ENCODE measurements around the gene KIF21B. TPM values are rescaled to one million over a fixed set of nuclear protein-coding genes. Genes with fewer than 3 reads are reported as not detected.

KIF21B gene
- total RNA-seq, 1 donor from 2014 or later = 1.9 TPM

DNA sequence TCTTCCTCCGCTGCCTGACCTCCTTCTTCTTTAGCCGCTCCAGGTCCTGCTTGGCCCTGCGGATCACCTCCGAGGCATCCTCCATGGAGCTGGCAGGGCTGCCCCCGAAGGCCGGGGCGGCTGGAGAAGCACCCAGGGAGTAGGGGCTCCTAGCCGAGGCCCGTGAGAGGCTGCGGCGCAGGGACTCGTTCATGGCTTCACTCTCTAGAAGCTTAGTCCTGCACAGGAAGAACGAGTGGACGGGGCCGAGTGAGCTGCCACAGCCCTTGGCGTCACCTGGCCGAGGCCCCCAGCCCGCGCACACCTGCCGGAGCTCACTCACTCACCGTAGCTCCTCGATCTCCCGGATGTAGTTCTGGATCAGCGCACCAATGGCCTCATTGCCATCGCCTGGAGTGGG is 23.1 kb downstream of the KIF21B start:
- DNase-seq (ENCODE audit: low read depth in 2 of 2) = no peak

DNA sequence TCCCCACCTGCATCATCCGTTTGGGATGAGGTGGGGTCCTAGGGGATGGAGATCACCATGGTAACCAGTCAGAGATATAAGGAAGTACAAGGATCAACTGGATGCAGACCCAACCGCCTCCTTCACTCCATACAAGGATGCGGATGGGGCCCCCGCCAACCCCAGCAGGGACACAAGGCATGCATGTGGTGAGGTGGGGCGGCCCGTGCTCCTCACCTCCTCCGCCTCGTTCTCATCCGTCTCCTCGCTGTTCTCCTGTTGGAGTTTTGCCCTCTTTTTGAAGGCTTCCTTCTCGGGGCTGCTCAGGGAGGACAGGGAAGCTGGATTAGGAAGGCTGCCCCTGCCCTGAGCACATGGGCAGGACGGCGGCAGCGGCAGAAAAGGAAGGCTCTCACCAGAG is 23.8 kb downstream of the KIF21B start:
- no peak for DNase-seq (ENCODE audit: low read depth in 2 of 2)

DNA sequence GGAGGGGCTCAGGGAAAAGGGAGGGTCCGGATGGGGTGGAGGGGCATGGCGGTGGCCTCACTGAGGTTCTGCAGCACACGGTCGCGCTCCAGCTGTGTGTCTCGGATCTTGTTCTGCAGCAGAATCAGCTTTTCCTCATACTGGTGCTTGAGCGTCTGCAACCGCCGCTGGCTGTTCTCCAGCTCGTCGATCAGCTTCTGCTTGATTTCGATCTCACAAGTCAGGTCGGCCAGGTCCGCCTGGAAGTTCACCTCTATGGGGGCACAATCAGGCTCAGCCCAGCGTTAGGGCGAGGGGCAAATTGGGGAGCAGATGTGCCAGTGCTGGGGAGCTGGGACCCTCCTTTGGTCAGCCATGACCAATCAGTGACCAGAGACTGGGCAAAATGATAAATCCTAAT is 25.2 kb downstream of the KIF21B start:
- no peak for DNase-seq (ENCODE audit: low read depth in 2 of 2)

DNA sequence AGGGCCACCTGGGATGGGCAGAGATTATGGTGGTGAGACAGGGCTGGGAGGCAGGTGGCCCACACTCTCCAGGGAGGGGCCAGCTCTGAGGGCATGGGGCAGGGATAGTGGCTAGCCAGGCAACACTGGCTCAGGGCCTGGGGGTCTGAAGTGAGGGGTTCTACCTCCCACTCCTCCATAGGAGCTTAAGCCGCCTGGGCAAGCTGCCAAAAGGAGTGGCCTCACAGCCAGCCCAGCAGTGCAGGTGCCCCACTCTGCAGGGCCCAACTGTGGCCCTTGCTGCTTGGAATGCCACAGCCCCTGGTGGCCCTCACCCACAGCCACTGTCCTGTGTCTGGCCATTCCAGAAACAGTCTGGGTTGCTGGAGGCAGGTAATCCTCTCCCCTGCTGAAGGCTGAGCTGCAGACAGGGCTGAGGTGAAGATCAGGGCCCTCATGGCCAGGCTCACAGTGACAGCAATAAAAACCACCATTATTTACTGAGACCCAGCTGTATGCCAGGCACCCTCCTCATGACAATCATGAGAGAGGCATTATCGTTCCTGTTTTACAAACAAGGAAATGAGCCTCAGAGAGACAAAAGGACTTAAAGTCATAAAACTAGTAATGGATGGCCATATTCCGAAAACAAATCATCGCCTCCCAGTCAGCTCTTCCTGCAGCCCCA is 31.0 kb downstream of the KIF21B start:
- DNase-seq (ENCODE audit: low read depth in 2 of 2) = no peak

DNA sequence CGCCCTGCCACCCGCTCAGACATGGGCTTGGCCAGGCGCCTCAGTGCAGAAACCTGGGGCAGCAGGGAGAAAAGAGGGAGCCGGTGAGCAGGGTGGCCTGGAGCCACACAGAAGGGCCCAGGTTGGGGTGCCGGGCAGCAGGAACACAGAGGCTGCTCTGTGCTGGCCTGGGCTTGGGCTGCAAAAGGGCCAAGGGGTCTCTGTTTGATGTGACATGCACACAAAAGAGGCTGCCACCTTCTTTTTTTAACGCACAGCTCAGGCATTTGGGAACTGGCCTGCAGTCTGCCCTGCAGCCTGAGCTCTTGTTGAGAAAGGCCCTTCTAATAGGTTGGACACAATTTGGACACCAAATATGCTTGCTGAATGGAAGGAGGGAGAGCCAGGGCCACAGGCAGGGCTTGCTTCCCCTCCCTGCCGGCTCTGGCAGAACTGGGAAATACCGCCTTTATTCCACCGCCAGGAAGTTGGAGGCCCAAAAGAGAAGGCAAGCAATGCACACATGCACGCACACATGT is 32.4 kb downstream of the KIF21B start:
- DNase-seq (ENCODE audit: low read depth in 2 of 2) = no peak

DNA sequence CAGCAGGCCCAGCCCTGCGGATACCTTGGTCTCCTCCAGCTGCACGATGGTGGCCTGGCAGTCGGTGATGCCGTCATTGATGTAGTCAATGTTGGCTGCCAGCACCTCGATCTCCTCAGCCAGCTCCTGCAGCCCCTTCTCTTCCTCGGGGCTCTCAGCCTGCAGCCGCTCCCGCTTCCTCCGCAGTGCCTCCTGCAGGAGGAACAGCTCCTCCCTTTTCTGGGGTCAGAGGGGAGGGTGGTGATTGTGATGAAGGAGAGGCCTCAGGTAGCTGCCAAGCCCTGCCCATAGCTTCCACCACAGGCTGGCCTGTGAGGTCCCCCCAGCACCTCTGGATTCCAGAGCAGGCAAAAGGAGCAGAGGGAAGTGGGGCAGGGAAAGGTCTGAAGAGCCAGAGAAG is 33.4 kb downstream of the KIF21B start:
- DNase-seq (ENCODE audit: low read depth in 2 of 2) = no peak

DNA sequence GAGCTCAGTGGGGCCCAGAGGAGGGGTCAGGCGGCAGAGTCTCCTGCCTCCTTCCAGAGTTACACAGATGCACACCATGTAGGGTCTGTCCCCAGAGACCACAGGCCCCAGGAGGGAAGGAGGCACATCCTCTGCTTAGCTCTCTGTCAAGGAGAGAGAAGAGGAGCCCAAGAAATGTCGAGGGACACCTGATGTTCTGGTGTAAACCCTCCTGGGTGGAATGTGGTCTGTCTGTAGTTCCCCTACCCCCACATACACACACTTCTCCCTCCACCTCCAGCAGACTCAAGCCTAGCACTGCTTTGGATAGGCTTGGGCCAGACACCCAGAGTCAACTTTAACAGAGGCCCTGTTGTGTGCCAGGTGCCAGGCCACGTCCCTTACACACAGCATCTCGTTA is 34.2 kb downstream of the KIF21B start:
- no peak for DNase-seq (ENCODE audit: low read depth in 2 of 2)

DNA sequence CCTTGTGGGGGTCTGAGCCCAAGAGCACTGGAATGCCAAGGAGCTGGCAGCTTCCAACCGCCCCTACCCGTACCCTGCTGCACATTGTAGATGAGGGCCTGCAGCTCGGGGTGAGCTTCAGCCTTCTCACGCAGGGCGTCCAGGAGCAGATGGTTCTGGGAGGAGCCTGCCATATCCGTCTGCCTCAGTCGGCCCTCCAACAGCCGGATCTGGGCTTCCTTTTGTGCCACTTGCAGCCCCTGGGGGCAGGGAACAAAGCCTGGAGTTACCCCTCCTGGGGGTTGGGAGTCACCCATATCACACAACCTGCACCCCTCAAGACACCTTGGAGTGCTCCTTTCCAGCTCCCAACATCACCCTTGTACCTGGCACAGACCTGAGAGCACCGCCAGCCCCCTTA is 34.8 kb downstream of the KIF21B start:
- DNase-seq (ENCODE audit: low read depth in 2 of 2) = no peak

DNA sequence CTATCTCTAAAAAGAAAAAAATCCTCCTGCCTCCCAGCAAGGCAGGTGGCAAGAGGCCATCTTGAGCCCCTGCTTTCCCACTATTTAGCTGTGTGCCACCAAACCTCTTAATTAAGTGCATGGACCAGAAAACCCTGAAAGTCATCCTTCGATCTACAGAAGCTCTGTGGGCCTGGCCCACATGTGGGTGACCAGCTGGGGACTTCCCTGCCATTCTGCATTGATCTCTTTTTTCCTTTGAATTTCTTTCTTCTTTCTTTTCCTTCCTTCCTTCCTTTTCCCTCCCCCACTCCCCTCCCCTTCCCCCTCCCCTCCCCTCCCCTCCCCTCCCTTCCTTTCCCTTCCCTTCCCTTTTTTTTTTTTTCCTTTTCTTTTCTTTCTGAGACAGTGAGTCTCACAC is 38.0 kb downstream of the KIF21B start:
- no peak for DNase-seq (ENCODE audit: low read depth in 2 of 2)

DNA sequence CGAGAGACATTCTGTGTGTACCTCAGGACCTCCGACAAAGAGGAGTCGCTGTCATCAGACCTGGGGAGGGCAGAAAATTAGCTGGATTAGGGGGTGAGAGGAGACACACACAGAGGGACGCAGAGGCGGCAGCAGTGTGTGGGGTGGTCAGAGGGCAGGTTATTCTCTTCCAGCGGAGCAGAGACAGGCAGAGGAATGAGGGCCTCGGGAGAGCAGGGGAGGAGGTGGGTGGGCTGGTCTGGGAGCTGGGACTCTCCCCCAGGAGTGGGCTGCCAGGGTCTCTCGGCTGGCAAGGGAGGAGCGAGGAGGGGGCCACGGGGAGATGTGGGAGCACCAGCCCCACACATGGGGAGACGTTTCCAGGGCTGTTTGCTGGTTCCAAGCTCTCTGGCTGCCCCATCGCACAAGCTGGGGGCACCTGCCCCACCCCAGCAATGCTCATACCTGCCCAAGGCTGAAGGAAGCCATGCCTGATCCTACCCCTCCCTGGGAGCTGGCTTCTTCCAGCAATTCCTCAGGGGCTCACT is 40.4 kb downstream of the KIF21B start:
- DNase-seq (ENCODE audit: low read depth in 2 of 2) = no peak

DNA sequence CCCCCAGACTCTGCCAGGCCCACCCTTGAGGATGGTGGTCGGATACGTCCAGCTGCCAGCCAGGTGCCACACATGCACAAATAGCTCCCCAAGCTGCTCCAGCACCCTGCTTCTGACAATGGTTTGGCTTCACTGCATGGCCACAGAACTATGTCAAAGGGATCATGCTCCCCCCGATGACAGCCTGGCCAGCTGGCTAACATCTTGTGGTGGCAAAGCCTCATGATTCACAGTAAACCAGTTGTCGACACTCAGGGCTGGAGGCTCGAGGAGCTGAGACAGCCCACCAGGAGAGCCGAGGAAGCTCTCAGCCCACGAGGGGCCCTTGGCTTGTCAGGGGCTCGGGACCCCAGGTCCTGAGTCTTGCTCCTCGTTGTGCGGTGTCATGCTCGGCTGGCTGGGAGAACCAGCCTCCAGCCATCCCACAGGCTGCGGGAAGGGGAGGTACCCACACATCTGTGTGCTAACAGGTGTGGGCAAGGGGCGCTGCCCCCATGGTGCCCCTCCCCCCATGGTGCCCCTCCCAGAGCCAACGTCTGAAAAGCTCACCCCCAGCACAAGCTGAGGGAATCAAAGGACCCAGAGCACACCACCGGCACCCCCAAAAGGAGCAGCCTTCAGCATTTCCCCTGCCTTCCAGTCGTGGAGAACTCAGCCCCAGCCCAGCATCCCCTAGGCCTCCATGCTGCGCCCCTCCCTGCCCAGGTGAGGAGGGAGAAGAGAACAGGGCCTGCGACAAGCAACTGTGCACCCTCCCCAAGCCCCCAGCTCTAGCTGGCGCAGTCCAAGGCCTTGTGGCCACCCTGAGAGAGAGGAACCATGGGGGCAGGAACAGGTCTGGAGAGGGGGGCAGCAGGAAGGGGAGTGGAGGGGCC is 41.2 kb downstream of the KIF21B start:
- DNase-seq (ENCODE audit: low read depth in 2 of 2) = no peak

DNA sequence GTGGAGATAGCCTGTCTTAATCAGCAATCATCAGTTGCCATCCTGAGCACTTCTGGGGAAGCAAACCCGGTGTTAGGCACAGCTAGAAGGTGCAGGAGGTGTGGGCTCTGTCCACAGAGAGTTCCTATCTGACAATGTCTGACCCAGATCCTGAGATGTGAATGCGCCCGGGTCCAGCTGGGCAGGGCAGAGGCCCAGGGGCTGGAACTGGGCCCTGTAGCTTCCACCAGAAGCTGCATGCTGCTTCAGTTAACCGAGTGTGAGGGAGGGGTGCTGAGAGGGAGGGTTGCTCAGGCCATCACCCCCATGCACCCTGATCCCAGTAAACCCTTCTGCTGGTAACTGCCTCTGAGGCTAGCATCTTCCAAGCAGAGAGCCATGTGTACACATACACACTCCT is 42.2 kb downstream of the KIF21B start:
- DNase-seq (ENCODE audit: low read depth in 2 of 2) = no peak

DNA sequence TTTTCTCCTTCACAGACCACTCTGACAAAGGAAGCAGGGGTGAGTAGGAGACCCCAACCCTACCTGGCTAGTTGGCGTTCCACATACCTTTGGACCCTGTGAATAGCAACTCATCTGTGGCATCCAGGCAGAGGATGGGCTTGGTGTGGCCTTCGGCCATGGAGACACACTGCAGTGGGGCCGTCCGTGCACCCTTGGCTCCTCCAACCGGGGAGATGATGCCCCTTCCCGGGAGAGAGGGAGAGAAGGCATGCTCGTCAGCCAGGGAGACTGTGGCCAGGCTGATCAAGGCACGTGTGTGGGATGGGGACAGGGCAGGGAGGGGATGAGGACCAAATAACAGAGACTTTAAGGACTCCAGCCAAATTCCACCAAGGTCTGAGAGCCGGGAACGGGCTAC is 42.6 kb downstream of the KIF21B start:
- DNase-seq (ENCODE audit: low read depth in 2 of 2) = no peak

DNA sequence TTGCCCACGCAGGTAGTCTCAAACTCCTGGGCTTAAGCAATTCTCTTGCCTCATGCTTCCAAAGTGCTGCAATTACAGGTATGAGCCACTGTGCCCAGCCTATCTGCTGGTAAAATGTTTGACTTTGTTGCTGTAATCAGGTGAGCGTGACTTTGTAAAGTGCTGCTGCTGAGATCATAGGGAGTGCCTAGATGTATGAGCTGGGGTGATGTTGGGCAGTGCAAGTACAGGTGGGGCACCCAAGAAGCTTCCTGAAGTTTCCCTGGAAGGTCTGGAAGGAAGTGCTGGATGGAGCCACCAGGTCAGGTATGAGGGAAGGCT is 43.1 kb downstream of the KIF21B start:
- no peak for DNase-seq (ENCODE audit: low read depth in 2 of 2)

DNA sequence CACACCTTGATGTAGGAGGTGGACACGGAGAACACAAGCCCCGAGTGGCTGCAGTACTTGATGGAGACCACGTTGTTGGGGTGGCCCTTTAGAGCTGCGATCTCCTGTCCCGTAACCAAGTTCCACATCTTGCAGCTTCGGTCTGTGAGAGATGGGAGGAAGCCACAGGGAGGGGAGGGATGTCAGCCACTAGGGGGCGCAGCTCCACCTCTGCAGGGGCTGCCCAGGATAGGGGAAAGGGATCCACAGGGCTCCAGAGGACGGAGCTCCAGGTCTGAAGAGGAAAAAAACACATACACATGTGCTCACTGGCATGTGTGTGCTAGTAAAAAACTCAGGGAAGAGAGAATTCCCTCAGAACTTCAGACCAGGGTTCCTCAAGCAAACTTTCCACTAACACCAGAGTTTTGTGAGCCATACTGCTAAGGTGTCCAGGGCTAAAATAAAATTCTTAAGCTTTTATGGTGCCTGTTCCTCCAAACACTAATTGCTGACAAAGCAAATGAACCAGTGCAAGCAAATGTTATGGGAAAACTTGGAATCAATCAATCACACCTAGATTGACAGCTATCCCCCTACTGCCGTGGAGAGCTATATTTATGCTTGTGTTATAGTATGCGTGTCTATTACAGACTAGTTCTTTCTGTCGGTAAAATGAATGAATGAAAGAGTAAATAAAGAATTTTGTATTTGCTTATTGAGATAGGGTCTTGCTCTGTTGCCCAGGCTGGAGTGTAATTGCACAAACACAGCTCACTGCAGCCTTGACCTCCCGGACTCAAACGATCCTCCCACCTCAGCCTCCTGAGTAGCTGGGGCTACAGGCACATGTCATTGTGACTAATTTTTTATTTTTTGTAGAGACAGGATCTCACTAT is 43.7 kb downstream of the KIF21B start:
- DNase-seq (ENCODE audit: low read depth in 2 of 2) = peak in 1 of 2 donors; percentile 23

DNA sequence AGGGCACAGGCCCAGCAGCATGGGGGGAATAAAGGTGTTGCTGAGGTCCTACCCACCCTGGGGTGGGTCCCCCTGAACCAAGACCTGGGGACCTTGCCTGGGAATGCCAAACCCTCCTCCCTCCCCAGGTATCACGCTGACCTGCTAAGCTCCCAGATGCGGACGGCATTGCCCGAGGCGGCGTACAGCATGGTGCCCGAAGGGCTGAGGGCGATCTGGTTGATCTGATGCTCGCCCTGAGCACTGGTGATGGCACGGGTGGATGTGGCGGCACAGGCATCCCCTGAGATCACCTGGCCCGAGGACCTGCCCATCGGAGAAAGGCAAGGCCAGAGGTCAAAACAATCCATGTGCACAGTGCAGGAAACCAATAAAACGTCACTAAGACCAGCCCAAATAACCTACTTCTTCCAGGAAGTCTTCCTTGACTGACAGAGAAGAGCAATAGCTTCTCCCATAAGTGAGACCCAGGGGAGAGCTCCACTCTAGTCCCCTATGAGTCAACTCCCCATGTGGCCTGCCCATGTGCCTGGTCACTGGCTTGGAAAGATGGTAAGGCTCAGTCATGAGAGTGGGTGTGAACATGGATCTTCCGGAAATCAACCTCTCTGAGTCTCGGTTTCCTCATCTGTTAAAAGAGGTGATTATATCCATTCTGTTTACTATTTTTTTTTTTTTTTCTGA is 46.3 kb downstream of the KIF21B start:
- no peak for DNase-seq (ENCODE audit: low read depth in 2 of 2)

DNA sequence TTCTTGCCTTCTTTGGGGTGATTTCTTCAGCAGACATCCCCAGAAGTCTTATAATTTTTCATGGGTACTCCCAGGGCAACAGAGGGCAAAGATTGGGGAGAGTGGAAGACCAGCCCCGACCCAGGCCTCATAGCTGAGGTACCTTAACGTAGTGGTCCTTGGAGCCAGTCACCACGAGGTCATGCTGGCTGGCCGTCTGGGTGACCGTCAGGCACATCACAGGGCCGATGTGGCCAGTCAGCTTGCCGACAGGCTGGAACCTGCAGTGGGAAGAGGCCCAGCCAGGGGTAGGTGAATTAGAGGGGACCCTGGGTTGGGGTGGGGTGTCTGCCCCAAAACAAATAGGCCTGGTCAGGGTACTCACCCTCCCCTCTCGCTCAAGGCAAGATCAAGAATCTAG is 46.9 kb downstream of the KIF21B start:
- DNase-seq (ENCODE audit: low read depth in 2 of 2) = no peak

DNA sequence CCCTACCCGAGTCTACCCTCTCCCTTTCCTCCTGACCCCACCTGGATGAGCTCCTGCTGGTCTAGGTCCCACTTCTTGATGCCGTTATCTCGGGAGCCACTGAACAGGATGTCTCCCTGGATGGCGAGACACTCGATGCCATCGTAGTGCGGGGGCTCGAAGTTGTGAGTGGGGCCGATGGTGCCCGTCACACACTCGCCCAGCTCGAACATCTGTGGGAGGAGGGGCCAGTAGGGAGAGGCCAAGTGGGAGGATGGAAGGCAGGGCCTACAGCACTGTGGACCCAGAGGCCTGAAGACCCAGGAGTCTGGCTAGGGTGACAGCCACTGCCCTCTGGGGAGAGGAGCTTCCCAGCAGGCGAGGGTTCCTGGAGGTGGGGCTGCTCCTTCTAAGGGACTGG is 48.1 kb downstream of the KIF21B start:
- no peak for DNase-seq (ENCODE audit: low read depth in 2 of 2)

DNA sequence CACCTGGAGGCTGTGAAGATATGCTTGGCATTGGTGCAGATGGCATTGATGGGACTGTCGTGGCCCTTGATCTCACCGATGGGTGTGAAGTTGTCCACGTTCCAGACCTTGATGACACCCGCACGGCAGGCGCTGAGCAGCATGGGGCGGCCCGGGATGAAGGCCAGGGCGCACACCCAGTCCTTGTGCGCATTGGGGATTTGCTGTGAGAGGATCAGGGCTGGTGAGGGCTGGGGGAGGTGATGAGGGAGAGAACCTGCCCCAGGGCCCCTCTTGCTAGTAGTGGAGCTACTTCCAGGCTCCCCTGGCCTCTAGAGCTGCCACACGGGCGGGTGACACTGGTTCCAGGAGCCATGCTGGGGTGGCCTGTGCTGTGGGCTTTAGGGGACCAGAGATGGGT is 48.8 kb downstream of the KIF21B start:
- no peak for DNase-seq (ENCODE audit: low read depth in 2 of 2)

DNA sequence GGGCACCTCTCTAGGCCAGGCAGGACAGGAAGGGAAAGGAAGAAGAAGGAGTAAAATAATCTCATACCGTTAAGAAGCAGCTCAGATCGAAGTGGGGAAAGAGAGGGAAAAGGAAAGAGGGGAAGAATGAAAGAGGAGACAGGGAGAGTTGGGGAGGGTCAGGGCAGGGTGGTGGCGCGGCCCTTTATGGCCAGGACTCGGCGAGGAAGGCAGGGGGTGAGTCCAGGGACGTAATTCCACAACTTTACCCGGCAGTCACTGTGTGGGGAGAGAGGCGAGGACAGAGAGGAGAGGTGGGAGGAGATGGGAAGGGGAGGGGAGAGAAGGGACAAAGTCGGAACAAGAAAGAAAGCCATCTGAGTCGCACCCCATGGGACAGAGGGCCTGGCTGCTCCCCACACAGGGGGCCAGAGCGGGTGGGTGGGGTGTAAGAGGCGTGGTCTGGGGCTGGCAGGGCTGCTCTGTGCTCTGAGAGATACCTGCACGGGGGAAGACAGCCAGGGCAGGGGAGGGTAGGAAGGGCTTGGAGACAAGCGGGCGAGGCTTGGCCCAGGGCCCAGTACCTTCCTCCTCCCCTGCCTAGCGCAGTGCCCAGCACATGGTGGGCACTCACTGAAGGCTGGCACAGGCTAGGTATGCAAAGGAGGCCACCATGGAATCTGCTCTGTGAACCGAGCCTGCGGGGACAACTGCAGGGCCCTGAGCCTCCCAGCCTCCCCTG is 49.4 kb downstream of the KIF21B start:
- DNase-seq (ENCODE audit: low read depth in 2 of 2) = no peak

All from dermis microvascular lymphatic vessel endothelial cell (primary cell).